Activated B cell treated with CpG ODN at 0.5 μM for 24 hours (primary cell): ENCODE data around the gene ULBP2. TPM values are rescaled to one million over a fixed set of nuclear protein-coding genes. Genes with fewer than 3 reads are reported as not detected.
A peak's percentile ranks its signal among the peaks of the same experiment; 100 is the strongest.
"Not testable (repeated sequence)": the region's sequence is repeated elsewhere in the genome, so short reads cannot be mapped to it uniquely, and the experiment has no call there.

Experiments used
- ATAC-seq: fragments of 200-7000 bp; cut with Tn5 transposase; one replicate; pipeline ENCODE4 v1.10.0; 2021; ENCODE audit warnings: low read depth, mild to moderate bottlenecking, moderate library complexity
- CTCF ChIA-PET: fragments of 350-600 bp; sonication (Branson Sonifier 250); formaldehyde crosslinking; loops from one replicate; lab custom pipeline; 2021; ENCODE audit warnings: antibody characterized with exemption; lab: Charles Lee
- POLR2A ChIA-PET: fragments of 350-600 bp; sonication (Branson Sonifier 250); formaldehyde crosslinking; loops from one replicate; lab custom pipeline; 2021; ENCODE audit warnings: antibody characterized with exemption; lab: Charles Lee
- DNase-seq: peaks from one replicate; pipeline ENCODE4 v3.0.0; 2022
- H3K27ac Mint-ChIP-seq: one replicate; pipeline ENCODE4 v1.8.0; 2020; ENCODE audit warnings: mixed read lengths
- H3K27me3 Mint-ChIP-seq: one replicate; pipeline ENCODE4 v1.8.0; 2021; ENCODE audit warnings: mixed read lengths
- H3K36me3 Mint-ChIP-seq: one replicate; pipeline ENCODE4 v1.8.0; 2021; ENCODE audit warnings: low read depth, mixed read lengths
- H3K4me1 Mint-ChIP-seq: one replicate; pipeline ENCODE4 v1.8.0; 2021; ENCODE audit warnings: mixed read lengths
- H3K4me3 Mint-ChIP-seq: one replicate; pipeline ENCODE4 v1.8.0; 2020; ENCODE audit warnings: mild to moderate bottlenecking, mixed read lengths
- H3K9me3 Mint-ChIP-seq: one replicate; pipeline ENCODE4 v1.8.0; 2020; ENCODE audit warnings: mixed read lengths
- intact Hi-C: fragments of 100-400 bp; cut with micrococcal nuclease; formaldehyde crosslinking; loops from one replicate; pipeline ENCODE4 v1.15.1; 2024
- total RNA-seq: library from RNA; stranded (reverse); gene quantifications from 2 replicates; pipeline ENCODE4 v1.2.3, GENCODE V29; 2022
- TF ChIP-seq, protein P1 (sequence below): fragments of 200-600 bp; IDR thresholded peaks from one replicate; pipeline ENCODE4 v1.8.0; 2022; ENCODE audit warnings: antibody characterized with exemption, mild to moderate bottlenecking

The ULBP2 gene
- total RNA-seq, 1 donor from 2014 or later, result 0.29 TPM

DNA sequence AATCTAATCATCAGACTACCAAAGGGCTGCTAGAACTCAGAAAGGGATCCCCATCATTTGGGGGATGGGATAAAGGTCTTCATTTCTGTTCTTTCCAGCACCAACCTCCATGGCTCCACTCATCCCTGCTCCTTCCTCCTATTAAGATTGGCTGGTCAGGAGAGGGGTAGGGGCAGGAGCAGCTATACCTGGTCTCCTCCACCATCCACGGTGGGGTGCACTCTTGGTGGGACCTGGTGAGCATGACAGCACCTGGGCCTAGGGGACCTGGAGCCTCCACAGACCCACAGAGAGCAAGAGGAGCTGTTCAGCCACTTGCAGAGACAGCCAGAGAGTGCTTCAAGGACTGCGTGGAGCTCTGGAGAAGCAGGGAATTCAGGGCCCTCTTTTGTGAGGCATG is 6.1 kb upstream of the ULBP2 start:
- Mint-ChIP-seq H3K36me3 (no peaks in the 10 kb centered on the region), H3K27me3 (peaks cover 72% of the 10 kb centered on the region), H3K27ac (no peak overlapping the region), H3K4me1 (peaks cover 31% of the 10 kb centered on the region), H3K9me3 (no peaks in the 10 kb centered on the region), H3K4me3 (no peak overlapping the region)
- no peak for DNase-seq
- no peak for ATAC-seq
- POLR2A ChIA-PET, result interaction anchor here (0.7 kb wide), 1 partner anchor 80 kb away, joined by 4 read pairs; no protein-coding TSS in a partner anchor
- CTCF ChIA-PET, result interaction anchor here (2.8 kb wide), 1 partner anchor 82 kb away, joined by 27 read pairs; no protein-coding TSS in a partner anchor
- TF ChIP-seq, protein P1, sequence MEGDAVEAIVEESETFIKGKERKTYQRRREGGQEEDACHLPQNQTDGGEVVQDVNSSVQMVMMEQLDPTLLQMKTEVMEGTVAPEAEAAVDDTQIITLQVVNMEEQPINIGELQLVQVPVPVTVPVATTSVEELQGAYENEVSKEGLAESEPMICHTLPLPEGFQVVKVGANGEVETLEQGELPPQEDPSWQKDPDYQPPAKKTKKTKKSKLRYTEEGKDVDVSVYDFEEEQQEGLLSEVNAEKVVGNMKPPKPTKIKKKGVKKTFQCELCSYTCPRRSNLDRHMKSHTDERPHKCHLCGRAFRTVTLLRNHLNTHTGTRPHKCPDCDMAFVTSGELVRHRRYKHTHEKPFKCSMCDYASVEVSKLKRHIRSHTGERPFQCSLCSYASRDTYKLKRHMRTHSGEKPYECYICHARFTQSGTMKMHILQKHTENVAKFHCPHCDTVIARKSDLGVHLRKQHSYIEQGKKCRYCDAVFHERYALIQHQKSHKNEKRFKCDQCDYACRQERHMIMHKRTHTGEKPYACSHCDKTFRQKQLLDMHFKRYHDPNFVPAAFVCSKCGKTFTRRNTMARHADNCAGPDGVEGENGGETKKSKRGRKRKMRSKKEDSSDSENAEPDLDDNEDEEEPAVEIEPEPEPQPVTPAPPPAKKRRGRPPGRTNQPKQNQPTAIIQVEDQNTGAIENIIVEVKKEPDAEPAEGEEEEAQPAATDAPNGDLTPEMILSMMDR, result no peak
- intact Hi-C loops, result loop anchor here (2.0 to 5.0 kb wide), 5 partner anchors 101 to 879 kb away; no protein-coding TSS in a partner anchor

DNA sequence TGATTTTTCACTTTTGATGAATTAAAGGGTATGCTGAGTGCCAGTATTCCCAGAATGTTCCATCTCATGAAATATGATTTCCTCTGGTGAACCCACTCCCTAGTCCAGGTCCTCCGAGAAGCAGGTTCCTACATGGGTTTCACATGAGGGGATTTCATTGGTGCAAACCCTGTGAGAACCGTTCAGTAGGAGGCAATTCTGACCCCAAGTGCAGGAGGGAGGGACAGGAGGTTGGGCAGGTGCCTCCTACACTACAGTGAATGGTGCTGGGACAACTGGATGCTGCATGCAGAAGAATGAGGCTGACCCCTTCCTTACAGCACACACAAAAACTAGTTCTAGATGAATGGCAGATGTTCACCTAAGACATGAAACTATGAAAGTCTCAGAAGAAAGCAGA is 5.1 kb upstream of the ULBP2 start:
- Mint-ChIP-seq H3K4me1 (peaks cover 39% of the 10 kb centered on the region), H3K27ac (peak overlapping the region; percentile 31), H3K27me3 (peaks cover 68% of the 10 kb centered on the region), H3K9me3 (no peaks in the 10 kb centered on the region), H3K36me3 (peaks cover 2% of the 10 kb centered on the region), H3K4me3 (peak overlapping the region; percentile 5)
- ATAC-seq (no peak), DNase-seq (no peak)
- POLR2A ChIA-PET, result no interaction called here
- TF ChIP-seq, protein P1, result no peak
- CTCF ChIA-PET, result interaction anchor here (2.8 kb wide), 1 partner anchor 80 kb away, joined by 27 read pairs; no protein-coding TSS in a partner anchor
- intact Hi-C loops, result loop anchor here (5.0 kb wide), 2 partner anchors 469 to 686 kb away; no protein-coding TSS in a partner anchor

DNA sequence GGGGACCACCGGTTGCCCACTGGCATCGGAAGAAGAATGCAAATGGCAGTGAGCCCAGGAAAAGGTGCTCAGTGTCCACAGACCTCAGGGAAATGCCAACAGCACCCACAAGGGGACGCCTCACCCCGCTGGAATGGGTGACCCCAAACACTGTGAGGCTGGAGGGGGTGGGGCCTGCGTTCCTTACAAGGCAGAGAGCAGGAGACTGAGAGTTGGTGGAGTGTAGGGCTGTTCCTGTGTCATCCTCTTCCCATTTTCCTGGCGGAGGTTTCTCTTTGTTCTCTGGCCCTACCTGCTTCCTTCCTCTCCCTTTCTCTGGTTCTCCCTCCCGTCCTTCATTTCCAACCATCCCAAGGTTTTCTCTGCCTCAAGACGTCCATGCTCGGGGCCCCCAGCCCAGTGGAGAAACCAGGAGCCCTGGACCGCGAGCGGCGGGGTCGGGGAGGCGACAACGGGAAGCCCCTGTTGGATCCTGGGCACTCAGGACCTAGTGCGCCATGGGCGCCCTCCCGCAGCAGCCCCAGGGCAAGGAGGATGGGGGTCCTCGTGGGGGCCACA is 3.7 kb upstream of the ULBP2 start:
- intact Hi-C loops, result loop anchor here (1.0 to 5.0 kb wide), 5 partner anchors 53 to 684 kb away; no protein-coding TSS in a partner anchor
- H3K36me3 Mint-ChIP-seq, H3K9me3 Mint-ChIP-seq, DNase-seq: not testable (repeated sequence)
- ChIA-PET POLR2A (interaction anchor here (1.0 to 1.4 kb wide), 3 partner anchors 23 to 69 kb away, joined by 3 read pairs; partner anchors contain the start of gene ULBP1), CTCF (interaction anchor here (0.6 to 1.1 kb wide), 2 partner anchors 69 to 79 kb away, joined by 3 to 4 read pairs; no protein-coding TSS in a partner anchor)
- Mint-ChIP-seq H3K4me1 (peaks cover 47% of the 10 kb centered on the region), H3K27ac (peak overlapping the region; percentile 86), H3K4me3 (peak overlapping the region; percentile 82), H3K27me3 (peaks cover 71% of the 10 kb centered on the region)
- peak; percentile 12 for ATAC-seq

DNA sequence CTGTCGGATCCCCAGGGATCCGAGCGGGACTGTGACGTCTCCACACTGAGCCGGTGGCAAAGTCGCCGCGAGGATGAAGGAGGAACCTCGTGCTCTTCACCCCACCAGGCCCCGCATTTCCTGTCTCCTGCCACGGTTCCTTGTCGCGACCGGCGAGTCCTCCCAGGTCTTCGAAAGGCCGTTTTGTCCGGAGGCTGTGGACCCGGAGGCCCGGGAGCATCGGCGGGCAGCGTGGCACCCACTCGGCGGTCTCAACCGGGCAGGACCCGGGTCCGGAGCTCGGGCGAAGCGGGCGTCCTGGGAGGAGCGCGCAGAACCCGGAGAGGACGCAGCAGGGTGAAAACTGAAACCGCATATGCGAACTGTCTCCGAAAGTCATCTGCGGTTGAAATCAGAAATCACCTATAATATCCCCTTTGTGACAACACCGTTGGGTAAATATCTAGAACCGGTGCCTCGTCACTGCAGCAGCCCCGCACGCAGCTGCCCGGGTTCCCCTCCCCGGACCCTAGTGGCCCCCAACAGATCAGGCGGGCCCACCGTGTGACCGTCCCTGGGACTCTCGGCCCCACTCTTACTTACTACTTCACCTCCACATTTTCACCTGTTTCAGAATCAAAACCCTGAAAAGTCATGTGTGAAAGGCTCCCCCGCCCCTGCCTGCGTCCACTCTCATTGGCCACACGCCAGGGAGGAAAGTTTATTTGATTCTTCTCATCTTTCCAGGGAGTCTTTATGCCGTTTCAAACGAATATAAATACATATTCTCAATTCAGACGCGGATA is 3.1 kb upstream of the ULBP2 start:
- ChIA-PET POLR2A (interaction anchor here (0.9 to 1.4 kb wide), 4 partner anchors 23 to 69 kb away, joined by 3 read pairs; partner anchors contain the start of gene ULBP1), CTCF (interaction anchor here (0.6 to 1.3 kb wide), 2 partner anchors 68 to 78 kb away, joined by 3 to 4 read pairs (median 3); no protein-coding TSS in a partner anchor)
- H3K4me1 Mint-ChIP-seq, result peaks cover 47% of the 10 kb centered on the region
- DNase-seq, result peak; percentile 69
- peak overlapping the region; percentile 82 for H3K4me3 Mint-ChIP-seq
- peaks cover 67% of the 10 kb centered on the region for H3K27me3 Mint-ChIP-seq
- ATAC-seq, result peak; percentile 61
- no peaks in the 10 kb centered on the region for H3K9me3 Mint-ChIP-seq
- intact Hi-C loops, result loop anchor here (1.0 to 5.0 kb wide), 6 partner anchors 25 to 684 kb away; partner anchors contain the start of gene ULBP1
- peaks cover 2% of the 10 kb centered on the region for H3K36me3 Mint-ChIP-seq
- peak overlapping the region; percentile 86 for H3K27ac Mint-ChIP-seq
- TF ChIP-seq, protein P1, result no peak

DNA sequence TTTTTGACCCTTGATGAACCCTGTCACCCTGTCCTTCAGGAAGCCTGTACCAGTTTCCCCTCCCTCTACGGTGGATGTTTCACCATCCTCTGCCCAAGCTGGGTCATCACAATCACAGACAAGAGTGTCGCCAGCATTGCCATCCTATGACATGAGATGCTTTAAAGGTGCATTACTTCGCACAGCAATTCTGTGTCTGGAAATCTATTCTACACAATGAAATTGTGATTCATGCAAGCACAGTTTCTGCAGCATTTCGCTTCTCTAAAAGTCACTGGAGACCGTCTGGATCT is 2.5 kb upstream of the ULBP2 start:
- Mint-ChIP-seq H3K27ac (peak overlapping the region; percentile 86), H3K9me3 (no peaks in the 10 kb centered on the region), H3K4me1 (peaks cover 45% of the 10 kb centered on the region), H3K36me3 (peaks cover 2% of the 10 kb centered on the region), H3K4me3 (peak overlapping the region; percentile 82), H3K27me3 (peaks cover 63% of the 10 kb centered on the region)
- TF ChIP-seq, protein P1, result no peak
- DNase-seq, result no peak
- ATAC-seq, result no peak
- intact Hi-C loops, result loop anchor here (1.0 to 5.0 kb wide), 4 partner anchors 24 to 683 kb away; partner anchors contain the start of gene ULBP1
- ChIA-PET CTCF (interaction anchor here (1.1 to 1.3 kb wide), 2 partner anchors 67 to 78 kb away, joined by 3 to 4 read pairs; no protein-coding TSS in a partner anchor), POLR2A (interaction anchor here (0.9 to 1.4 kb wide), 3 partner anchors 22 to 65 kb away, joined by 3 read pairs; partner anchors contain the start of gene ULBP1)
